ENCODE measurements around the gene HES3.

HES3 gene

DNA sequence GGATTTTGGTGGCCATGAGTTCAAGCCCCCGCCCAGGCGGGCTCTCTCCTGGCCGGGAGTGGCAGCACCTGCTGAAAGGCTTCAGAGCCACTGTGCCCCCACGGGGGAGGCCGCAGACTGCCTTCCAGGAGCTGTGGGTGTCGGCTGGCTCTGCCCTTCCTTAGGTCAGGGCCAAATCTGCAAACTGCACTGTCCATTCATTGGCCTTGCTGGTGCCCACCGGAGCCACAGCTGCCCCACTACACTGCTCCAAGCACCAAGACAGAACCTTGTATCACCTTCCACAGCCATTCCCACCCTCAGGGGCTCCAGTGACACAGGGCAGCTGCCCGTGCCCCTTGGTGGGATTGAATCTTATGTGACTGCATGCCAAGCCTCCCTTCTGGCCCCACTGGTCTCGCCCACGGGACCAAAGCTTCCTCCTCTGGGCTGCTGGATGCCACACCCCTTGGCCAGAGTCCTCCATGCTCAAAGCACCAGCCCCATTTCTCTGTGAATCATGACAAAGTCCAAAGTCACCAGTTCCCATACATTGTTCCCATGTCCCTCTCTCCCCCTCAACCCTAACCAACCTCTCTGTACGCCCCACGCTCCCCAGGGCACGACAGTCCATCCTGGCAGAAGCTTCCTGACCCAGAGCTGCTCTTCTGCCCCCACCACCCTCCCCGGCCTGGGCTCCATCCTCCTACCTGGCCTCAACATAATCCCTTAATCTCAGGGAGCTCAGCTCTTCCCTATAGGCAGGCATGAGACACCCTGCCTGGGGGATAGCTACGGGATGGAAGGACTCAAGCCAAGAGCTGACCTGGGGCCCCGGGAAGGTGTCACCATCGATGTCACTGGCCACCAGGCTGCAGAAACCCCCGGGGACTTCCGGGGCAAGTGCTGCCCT, 37.8 kb downstream of the HES3 start:
- DNase-seq: no peak

DNA sequence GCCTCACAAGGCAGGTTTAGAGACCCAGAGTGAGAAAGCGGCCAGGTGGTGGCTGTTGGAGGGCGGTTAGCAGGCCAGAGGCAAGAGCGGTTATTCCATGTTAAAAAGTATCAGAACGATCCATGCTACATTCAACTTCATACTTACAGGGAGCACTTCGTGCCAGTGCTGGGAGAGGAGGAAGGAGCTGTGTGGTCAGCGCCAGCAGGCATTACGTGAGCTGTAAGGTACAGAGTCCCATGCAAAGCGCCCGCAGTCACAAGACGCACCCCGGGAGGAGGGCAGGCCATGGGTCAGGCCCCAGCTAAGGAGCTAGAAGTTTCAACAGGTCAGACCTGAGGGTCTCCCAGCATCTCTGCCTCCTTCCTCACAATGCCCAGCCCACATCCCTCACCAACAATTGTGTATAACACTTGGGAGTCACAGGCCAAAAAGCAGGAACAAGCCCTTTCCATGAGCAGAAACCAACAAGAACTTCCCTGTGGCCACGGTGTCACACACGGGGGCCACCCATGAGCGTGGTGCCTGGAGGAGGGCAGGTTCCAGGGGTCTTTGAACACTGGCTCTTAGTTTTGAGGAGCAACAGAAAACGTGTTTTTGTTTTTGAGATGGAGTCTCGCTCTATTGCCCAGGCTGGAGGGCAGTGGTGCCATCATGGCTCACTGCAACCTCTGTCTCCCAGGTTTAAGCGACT, 38.7 kb downstream of the HES3 start:
- no peak for DNase-seq

DNA sequence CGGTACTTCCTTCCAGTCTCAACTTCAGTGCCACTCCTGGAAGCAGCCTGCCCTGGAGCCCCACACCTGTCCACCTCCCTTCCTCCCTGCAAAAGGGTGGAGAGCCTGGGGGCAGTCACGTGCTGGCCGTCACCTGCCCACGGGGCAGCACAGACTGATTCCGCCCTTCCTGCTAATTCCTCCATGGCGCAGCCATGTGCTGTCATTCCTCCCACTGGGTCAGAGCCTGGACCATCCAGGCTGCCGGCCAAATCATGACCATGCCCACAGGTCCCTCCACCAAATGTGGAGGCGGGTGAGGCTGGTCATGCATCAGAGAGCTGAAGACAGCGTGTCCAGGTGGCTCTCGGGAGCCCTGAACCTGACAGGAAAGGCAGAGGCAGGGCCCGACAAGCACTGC, 41.4 kb downstream of the HES3 start:
- peak; percentile 11 for DNase-seq

DNA sequence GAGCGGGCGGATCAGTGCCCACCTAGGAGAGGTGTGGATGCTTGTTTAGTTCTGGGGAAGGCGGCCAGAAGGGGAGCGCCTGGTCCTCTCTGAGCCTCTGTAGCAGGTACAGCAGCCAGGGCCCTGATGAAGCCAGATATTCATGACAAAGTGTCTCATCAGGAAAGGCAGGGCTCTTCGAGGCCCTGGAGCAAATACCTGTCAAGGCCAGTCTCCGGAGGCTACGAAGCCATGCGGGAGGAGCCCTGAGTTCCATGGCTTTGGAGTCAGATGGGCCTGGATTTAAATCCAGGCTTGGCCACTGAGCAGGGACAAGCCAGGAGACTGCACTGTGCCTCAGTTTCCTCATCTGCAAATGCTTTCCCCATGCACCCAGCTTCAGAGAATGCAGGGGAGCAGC, 42.3 kb downstream of the HES3 start:
- no peak for DNase-seq

DNA sequence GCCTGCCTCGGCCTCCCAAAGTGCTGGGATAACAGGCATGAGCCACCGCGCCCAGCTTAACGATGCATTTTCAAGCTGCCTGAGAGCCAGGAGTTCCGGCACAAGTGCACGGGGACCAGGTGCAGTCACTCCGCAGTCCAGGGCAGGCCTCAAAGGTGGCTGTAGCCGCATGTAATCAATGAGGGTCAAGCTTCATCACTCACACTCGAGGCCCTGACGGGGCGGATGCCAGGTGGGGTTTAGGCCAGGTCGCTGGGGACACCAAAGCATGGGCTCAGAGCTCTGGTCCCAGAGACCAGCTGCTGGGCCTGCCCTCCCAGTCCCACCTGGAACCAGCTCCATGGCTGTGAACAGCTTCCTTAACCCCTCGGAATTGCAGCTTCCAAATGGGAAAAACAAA, 43.0 kb downstream of the HES3 start:
- DNase-seq: peak; percentile 16

DNA sequence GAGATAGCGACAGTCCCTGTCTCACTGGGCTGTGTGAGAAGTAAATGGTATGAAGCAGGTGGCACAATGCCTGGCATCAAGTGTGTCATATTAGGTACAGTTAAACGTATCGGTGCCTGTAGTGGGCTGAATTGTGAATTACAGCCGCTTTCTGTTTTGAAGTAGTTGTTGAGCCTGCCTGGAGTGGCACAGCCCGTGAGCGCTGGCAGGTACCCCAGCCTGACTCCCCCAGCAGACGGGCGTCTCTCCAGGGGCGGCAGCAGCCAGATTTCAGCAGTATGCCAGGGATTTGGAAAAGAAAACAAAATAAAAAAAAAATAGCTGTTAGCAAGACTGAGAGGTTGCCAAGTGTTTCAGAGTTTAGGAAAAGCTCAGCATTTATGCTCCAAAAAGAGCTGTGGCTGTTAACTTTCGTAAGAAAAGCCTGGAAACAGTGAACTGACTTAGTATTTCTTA, 43.5 kb downstream of the HES3 start:
- DNase-seq: peak; percentile 59

DNA sequence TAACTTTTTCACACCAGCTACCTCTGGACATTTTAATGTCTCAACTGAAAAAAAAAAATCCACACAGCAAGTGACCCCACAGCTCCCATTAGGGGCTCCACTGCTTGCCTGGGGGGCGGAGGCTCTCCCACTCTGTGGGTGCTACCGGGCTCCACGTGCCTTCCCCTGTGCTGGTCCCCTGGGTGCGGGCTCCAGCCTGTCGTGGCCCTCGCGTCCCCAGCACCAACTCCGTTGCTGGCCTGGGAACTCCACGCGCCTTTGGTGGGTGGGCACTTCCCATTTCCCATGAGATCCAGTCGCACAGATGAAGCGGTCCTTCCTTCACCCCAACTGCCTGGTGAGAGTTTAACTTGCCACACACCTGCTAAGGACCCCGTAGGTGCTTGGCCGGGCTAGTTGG, 44.0 kb downstream of the HES3 start:
- DNase-seq: peak; percentile 19

DNA sequence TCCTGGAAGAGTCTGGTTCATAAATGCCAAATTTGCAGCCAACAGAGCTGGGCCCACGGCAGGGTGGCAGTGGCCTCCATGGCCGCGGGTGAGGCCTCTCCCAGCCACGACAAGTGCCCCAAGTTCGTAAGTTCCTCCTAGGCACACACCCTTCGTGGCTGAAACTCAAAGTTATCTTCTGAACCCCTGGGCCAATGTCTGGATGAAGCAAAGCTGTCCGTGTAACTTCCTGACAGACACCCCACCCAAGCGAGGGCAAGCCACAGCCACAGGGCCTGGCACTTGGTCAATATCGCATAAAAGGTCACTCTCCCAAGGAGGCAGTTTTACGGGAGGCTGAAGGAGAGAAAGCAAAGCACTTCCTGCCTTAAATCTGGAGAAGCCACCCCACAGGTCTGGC, 44.7 kb downstream of the HES3 start:
- peak; percentile 18 for DNase-seq

DNA sequence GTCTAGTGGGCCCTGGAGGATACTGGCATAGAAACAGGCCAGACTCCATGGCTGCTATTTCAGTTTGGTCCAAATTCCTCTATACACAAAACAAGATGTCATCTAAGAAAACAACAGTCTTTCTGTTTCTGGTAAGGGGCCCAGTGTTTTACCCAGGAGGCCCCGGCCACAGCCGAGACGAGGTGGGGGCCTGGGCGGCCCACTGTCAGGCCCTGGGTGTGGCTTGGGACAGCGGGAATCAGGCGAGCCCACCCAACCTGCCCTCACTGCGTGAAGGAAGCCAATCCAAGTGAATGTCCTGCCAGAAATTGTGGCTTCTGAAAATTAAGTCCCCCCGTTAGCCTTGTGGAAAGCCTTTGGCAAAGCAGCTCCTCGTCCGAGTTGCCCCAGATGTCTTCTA, 48.1 kb downstream of the HES3 start:
- peak; percentile 60 for DNase-seq

DNA sequence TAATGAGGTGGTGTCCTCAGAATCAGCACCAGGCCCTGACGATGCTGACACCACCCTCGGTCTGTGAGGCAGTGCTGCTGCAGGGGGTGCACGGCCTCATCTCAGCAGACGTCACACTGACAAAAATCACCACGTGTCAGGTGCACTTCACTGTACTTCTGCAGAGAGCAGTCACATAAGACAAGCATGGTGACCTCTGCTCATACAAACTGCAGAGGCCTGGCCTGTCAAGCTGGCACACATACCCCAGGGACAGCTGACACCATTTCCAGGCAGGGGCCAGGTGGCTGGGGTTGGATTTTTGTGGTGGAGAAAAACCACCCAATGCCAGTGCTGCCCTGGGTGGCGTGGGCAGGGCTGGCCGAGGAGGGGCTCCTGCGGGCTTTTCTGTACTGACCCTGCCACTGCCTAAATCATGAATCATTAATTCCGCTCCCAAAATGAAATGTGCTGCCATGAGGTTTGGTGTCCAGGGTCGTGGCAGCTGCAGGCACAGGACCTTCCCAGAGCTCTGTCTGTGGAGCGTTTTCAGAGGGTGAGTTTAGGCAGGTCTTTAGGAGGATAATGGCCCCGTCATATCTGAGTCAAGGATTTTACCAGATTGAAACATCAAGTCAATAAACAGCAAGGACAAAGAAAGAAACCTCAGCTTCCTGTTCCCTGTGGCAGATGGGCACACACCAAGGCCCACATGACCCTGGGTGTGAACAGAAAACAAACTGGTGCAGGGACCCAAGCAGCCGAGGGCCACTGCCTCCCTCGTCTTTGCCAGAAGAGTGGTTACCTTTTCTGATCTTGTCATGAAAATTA, 50.3 kb downstream of the HES3 start:
- DNase-seq: no peak

DNA sequence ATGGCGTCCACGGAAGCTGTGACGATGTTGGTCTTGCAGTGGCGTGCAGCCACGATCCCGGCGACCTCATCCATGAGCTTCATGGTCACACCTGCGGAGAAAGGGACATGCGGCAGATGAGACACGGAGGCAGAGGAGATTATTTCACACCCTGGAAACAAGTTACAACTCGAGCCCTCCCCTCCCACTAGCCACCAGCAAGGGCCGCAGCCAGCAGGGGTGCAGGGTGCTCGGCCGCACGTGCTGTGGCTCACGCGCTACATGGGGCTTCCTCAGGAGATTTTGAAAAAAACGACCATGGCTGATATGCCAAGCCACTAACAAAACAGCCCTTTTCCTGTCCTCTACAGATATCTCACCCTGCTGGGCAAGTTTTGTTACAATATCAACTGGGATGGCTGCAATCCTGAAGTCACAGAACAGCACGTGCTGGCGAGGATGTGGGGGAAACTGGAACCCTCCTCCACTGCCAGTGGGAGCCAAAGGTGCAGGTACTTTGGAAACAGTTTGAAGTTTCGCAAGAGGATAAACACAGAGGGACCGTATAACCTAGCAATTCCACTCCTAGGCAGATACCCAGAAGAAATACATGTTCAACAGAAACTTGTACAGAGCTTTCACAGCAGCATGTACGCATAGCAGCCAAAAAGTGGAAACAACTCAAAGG, 51.0 kb downstream of the HES3 start:
- no peak for DNase-seq

All from right hindlimb (tissue), 1 donor.